Peyer's patch (tissue), 4 donors: Measurements from ENCODE around the gene MAN1A1.

ENCODE experiments used
- POLR2A ChIP-seq, 2 donors: fragments of 450-650 bp; IDR thresholded peaks; one replicate each; pipeline ENCODE4 v1.5.1; 2017; ENCODE audit warnings: antibody characterized with exemption in 2 of 2, mild to moderate bottlenecking in 2 of 2, moderate library complexity in 2 of 2
- TF ChIP-seq, protein P1 (sequence below), 6 experiments: fragments of 450-650 bp in 4 of 6; fragments of 200-600 bp in 2 of 6; sonication (generic) in 1 of 6; IDR thresholded peaks; one replicate each; pipeline ENCODE4 v1.5.1; 2017 to 2019; ENCODE audit warnings: antibody characterized with exemption in 6 of 6, mild to moderate bottlenecking in 3 of 6, moderate library complexity in 1 of 6

DNA sequence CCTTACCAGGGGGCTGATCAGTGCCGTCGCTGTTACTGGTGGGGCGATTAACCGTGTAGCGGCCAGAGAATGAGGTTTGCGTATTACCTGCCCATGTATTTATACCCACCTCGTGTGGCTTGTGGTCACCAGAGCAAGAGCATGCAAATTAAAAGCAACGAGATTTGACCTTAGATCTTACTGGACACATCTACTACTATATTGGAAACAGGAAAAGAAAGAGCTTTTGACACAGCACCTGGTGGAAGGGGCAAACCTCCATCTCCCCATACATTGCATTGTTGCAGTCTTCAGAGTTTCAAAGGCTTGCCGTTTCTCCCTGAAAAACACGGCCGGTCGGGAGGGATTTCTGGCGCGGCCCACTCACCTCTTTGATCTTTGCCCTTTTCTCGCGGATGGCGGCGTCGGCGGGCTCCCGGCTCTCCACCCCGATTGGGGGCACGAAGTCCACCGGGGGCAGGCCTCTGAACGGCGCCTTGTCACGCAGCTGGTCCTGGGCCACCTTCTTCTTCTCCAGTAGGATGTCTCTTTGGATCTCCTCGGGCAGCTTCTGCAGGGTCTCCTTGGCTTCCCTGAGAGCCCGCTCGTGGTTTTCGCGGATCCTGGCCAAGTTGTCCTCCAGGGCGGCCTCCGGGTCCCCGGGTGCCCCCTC lies 1.3 kb downstream of the MAN1A1 start:
- TF ChIP-seq, protein P1, sequence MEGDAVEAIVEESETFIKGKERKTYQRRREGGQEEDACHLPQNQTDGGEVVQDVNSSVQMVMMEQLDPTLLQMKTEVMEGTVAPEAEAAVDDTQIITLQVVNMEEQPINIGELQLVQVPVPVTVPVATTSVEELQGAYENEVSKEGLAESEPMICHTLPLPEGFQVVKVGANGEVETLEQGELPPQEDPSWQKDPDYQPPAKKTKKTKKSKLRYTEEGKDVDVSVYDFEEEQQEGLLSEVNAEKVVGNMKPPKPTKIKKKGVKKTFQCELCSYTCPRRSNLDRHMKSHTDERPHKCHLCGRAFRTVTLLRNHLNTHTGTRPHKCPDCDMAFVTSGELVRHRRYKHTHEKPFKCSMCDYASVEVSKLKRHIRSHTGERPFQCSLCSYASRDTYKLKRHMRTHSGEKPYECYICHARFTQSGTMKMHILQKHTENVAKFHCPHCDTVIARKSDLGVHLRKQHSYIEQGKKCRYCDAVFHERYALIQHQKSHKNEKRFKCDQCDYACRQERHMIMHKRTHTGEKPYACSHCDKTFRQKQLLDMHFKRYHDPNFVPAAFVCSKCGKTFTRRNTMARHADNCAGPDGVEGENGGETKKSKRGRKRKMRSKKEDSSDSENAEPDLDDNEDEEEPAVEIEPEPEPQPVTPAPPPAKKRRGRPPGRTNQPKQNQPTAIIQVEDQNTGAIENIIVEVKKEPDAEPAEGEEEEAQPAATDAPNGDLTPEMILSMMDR (IDR thresholded peaks at IDR 0.05), result no peak
- TF ChIP-seq POLR2A (IDR thresholded peaks at IDR 0.05), result no peak
